Stimulated activated CD4-positive, alpha-beta T cell treated with anti-CD3 and anti-CD28 coated beads, Interleukin-2, amount 100 ng/mL, for 24 hours (primary cell): ENCODE data around the gene GRIK4.
"Not testable (repeated sequence)": the region's sequence is repeated elsewhere in the genome, so short reads cannot be mapped to it uniquely, and the experiment has no call there.

ENCODE experiments used
- DNase-seq, 2 donors: peaks; one replicate each; pipeline ENCODE4 v3.0.0-alpha.2; 2020

GRIK4 gene

DNA sequence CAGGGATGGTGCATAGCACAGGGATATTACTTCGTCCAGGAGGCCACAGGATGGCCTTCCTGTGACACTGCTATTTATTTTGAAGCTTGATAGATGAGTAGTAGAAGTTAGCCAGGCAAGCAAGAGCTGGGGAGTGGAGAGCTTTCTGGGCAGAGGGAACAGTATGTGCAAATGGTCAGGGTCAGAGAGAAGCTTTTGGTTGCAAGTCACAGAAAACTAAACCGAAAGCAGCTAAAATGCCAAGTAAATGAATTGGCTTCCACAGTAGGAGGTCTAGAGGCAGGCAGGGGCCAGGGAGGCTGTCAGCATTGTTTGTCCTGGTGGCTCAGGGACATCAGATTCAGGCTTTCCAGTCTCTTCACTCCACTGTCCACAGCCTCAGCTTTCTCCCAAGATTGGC lies 247.5 kb downstream of the GRIK4 start:
- no peak for DNase-seq

DNA sequence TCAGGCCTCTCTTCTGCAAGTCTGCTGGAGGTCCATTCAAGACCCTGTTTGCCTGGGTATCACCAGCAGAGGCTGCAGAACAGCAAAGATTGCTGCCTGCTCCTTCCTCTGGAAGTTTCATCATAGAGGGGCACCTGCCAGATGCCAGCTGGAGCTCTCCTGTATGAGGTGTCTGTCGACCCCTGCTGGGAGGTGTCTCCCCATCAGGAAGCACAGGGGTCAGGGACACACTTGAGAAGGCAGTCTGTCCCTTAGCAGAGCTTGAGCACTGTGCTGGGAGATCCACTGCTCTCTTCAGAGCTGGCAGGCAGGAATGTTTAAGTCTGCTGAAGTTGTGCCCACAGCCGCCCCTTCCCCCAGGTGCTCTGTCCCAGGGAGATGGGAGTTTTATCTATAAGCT lies 254.2 kb downstream of the GRIK4 start:
- DNase-seq, result not testable (repeated sequence)

DNA sequence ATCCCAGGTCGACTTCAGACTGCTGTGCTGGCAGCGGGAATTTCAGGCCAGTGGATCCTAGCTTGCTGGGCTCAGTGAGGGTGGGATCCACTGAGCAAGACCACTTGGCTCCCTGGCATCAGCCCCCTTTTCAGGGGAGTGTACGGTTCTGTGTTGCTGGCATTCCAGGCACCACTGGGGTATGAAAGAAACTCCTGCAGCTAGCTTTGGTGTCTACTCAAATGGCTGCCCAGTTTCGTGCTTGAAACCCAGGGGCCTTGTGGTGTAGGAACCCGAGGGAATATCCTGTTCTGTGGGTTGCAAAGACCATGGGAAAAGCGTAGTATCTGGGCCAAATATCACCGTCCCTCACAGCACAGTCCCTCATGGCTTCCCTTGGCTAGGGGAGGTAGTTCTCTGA lies 254.8 kb downstream of the GRIK4 start:
- no peak for DNase-seq

DNA sequence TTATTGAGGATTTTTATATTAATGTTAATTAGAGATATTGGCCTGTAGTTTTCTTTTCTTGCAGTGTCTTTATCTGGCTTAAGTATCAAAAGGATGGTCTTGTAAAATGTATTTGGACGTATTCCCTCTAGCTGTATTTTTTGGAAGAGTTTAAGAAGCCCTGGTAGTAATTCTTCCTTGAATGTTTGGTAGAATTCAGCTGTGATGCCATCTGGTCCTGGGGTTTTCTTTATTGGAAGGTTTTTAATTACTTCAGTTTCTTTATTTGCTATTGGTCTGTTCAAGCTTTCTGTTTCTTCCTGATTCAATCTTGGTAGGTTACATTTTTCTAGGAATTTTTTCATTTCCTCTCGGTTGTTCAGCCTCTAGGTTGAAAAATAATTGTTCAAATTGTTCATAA lies 257.4 kb downstream of the GRIK4 start:
- no peak for DNase-seq

DNA sequence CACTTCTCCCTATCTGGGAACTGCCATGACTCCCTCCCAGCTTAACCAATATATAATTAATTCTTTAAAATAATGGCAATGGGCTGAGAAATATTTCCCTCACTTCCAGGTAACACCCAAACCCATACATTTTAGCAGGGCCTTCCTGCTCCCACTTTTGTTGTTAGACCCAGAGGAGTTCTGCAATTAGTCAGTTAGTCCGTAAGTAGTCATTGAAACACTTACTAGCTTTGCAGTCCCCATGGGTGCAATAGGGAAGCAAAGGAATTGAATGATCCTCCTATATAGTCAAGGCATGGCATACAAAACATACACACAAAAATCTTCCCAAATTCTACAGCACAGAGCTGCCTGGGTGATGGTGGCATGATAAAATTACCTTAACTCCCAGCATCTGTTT lies 258.4 kb downstream of the GRIK4 start:
- DNase-seq, result no peak

DNA sequence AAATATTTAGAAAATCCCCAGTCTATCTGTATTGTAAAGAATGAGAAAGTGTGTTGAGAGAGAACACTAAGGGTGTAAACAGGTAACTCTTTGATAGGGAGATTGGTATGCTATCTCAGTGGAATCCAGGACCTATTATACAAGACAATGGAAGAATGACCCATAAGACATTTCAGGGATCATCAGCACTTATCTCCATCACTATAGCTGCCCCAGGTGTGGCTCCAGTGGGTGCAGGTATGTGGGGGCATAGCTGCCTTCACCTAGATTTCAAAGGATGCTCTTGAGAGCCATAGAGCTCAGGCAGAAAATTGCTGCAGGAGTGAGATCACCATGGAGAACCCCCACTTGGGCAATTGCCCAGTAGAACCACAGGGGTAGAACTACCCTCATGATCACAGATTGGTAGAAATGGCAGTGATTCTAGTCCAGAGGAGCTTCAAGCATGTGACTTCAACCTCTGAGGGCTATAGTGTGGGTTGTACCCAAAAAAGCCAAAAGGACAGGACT lies 260.1 kb downstream of the GRIK4 start:
- DNase-seq, result no peak

GRCh38 chr11:120773501-120774031 lies 262.0 kb downstream of the GRIK4 start:
- no peak for DNase-seq

DNA sequence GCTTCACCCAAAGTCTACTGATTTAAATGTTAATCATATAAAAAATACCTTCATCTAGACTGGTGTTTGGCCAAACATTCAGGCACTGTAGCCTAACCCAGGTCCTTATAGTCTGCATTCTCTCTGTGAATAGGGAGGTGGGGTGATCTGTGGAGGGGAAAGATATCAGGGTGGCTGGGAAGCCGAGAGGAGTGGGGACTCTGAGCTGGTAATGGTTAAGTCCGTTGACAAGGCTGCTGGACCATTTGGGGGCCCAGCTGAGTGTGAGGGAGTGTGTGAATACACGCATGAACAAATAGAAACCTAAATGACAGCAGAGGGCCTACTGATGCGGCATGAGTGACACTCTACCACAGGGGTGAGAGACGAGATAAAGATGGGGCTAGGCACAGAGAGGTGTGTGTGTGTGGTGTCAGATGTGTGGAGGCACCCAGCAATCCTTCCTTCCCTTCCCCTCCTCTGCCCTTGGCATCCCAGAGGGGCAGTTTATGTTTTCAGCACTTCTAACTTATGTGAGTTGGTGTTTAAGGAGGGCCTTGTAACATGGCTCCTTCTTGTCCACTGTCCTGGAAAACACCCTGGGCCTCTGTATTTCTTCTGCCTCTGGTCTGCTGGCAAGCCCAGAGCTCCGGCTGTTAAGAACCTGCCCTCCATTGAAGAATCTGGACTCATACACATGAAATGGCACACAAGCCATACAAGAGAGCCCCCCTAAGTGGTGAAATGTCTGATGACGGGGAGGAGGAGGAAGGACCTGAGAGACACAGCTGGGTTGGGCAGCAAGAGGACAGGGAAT lies 263.2 kb downstream of the GRIK4 start:
- no peak for DNase-seq

- DNase-seq, result no peak
Observed at GRCh38 chr11:120775986-120776951, 264.7 kb downstream of the GRIK4 start.

DNA sequence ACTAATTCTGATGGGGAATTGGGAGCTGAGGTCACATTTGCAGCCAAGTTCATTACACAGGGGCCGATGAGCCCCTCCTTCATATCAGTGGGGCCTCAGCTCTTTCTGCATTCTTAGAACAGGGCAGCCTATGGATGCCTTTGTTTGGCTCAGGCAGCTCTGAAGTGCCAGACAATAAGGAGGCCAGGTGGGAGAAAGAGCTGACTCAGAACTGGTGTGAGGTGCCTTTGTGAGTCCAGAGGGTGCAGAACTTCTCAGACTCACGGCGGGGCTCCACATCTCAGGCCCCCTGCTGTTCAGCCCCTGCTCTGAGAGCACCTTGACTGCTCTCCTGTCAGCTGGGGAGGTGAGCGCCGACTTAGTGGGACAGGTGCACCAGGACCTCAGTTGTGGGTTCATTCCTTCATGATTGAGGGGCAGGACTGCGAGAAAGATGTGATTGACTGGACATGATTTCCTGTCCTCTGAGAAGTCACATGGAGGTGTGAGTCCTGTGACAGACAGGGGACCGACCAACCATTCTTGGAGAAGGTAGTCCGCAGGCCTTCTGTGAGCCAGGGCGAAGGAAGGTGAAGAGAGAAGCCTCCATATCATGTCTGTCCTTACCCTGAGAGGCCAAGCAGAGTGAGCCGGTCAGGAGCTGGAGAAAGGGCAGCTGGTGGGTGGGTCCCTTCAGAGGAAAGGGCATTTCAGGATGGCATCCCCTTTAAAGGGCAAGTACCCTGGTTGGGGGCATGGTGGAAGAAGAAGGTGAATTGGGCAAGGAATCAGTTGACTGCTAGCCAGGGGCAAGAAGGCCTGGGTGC lies 267.3 kb downstream of the GRIK4 start:
- no peak for DNase-seq

GRCh38 chr11:120780239-120780638 lies 268.7 kb downstream of the GRIK4 start:
- no peak for DNase-seq

DNA sequence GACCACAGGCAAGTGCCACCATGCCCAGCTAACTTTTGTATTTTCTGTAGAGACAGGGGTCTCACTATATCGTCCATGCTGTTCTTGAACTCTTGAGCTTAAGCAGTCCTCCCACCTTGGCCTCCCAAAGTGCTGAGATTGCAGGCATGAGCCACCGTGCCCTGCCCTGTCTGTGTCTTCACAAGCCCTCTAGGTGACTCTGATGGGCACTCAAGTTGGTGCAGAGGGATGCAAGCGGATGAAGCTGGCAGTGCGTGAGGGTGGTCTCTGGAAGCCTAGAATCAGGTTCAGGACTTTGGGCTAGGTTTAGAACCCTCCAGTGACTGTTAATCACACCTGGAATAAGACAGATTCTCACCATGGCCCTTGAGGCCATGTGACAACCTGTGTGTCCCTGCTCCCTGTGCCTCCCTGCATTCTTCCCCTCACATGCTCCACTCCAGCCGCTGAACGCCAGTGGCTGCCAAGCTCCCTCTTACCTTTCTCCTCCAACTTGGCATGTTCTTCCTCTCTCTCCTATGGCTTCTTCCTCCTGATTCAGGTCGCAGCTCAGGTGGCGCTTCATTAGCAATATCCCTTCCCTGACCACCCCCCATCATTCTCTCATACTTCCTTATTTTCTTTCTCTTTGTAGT lies 270.1 kb downstream of the GRIK4 start:
- no peak for DNase-seq

GRCh38 chr11:120784566-120785251 lies 273.2 kb downstream of the GRIK4 start:
- no peak for DNase-seq

- DNase-seq, result no peak
Observed at GRCh38 chr11:120785576-120785975, 274.0 kb downstream of the GRIK4 start.

- DNase-seq, result no peak
Observed at GRCh38 chr11:120786206-120786735, 274.7 kb downstream of the GRIK4 start.

DNA sequence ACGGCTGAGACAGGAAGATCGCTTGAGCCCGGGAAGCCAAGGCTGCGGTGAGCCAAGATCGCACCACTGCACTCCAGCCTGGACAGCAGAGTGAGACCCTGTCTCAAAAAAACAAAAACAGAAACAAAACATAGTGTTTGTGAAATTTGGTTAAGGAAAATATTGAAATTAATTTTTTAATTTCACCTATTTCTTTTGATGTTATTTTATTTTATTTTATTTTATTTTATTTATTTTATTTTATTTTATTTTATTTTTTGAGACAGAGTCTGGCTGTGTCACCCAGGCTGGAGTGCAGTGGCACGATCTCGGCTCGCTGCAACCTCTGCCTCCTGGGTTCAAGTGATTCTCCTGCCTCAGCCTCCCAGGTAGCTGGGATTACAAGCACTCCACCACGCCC lies 275.7 kb downstream of the GRIK4 start:
- DNase-seq, result not testable (repeated sequence)

DNA sequence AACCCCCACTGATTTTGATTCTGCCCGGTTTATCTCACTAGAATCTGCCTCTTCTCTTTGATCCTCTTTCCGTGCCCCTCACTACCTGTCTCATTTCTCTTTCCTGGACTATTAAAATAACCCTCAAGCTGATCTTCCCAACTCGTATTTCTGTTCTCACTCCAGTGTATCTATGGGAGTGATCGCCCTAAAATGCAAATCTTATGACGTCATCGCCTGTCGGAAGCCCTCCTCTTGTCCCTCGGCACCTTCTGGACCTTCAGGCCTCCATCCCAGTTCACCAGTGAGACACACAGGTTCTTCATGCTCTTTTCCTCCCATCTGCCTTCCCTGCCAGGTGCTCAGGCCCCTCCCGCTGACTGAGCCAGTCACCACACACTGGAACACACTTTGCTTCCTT lies 277.8 kb downstream of the GRIK4 start:
- no peak for DNase-seq

- DNase-seq, result no peak
Observed at GRCh38 chr11:120792306-120792705, 280.8 kb downstream of the GRIK4 start.

- DNase-seq, result no peak
Observed at GRCh38 chr11:120793150-120793549, 281.6 kb downstream of the GRIK4 start.

GRCh38 chr11:120793806-120794479 lies 282.4 kb downstream of the GRIK4 start:
- DNase-seq, result no peak

GRCh38 chr11:120794748-120795147 lies 283.2 kb downstream of the GRIK4 start:
- no peak for DNase-seq
